GM19438 (cell line): ENCODE measurements around the gene CARS2.
"Not testable (repeated sequence)": the region's sequence is repeated elsewhere in the genome, so short reads cannot be mapped to it uniquely, and the experiment has no call there.

Experiments used
- ATAC-seq: cut with Tn5 transposase; IDR thresholded peaks from one replicate; pipeline ENCODE4 v1.9.1; 2021; ENCODE audit warnings: low read depth; ENCODE audit not compliant: unreplicated experiment

Gene CARS2

GRCh38 chr13:110706570-110707372, 855 bp upstream of the CARS2 start:
- ATAC-seq: no peak

DNA sequence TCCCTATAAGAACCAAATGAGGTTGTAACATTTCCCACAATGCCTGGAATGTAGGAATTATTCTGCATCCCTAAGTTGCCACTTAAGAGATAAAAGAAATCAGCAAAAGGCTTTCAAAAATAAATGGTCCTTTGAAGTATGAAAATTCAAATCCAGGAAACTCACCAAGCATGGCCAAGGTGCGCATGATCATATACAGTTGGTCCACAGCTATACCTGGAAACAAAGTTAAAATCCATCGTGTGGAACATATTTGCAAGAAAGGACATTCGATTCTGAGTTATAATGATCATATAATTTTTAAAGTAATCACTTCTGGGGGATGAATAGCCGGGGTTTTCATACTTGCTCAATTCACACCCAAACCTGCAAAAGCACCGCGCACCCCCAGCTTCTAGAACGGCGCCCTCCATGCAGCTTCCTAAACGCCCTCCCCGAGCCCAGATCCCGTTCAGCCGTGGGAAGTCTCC, 525 bp downstream of the CARS2 start:
- no peak for ATAC-seq

GRCh38 chr13:110702591-110703526, 3.1 kb downstream of the CARS2 start:
- no peak for ATAC-seq

DNA sequence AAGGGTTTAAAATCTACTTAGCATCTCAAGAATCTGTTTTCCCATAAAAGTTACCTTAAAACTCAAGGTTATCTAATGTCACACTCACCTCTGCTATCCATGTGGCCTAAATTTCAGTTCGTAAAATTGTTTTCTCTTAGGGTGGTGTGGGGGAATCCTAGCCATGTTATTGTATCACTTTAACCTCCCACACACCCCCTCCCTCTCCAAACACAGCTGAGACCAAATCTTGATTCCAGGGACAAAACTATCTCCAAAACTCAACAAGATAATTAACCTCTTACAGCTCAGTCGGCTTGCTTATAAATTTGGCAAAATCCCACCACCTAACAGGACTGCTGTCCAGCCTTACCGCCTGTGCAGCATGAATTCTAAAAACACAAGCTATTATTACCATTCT, 3.8 kb downstream of the CARS2 start:
- ATAC-seq: no peak

DNA sequence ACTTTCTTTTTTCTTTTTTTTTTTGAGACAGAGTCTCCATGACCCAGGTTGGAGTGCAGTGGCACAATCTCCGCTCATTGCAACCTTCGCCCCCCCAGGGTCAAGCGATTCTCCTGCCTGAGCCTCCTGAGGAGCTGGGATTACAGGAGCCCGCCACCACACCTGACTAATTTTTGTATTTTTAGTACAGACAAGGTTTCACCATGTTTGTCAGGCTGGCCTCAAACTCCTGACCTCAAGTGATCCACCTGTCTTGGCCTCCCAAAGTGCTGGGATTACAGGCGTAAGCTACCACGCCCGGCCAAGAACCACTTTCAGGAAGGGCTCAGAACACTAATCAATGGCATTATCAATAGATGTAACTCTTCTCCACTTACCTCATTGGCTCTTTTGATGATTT, 4.9 kb downstream of the CARS2 start:
- not testable (repeated sequence) for ATAC-seq

DNA sequence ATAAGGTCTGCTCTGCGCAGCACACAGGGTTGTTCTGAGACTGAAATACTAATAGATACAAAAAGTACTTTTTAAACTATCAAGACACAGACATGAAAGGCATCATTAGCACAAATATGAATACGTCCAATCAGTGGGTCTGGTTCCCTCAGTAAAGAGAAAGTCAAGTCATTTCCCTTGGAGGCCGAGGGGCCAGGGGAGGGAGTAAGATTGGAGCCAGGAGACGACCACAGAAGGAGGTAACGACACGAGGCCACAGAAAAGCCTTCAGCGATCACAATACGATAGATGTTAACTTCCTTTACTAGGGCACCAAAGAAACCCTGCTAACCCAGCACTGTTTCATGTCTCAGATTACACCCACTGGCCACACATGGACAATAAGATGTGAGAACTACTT, 5.3 kb downstream of the CARS2 start:
- no peak for ATAC-seq

DNA sequence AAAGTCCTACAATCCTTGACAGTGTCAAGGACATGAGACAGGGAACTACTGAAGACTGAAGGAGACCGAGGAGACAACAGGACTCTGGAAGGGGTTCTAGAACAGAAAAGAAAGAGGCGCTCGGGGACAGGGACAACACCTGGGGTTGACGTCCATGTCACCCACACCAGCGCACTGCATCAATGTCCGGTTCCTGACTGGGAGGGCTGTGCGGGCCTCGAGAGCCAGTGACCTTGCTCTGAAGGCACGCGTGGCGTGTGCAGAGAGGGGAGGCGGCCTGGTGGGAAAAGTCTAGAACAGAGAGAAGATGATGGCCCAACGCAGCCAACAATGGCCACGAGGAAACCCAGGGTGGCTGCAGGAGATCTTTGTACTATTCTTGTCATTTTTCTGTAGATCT, 5.7 kb downstream of the CARS2 start:
- no peak for ATAC-seq

- no peak for ATAC-seq
Observed at GRCh38 chr13:110699148-110700145, 6.5 kb downstream of the CARS2 start.

DNA sequence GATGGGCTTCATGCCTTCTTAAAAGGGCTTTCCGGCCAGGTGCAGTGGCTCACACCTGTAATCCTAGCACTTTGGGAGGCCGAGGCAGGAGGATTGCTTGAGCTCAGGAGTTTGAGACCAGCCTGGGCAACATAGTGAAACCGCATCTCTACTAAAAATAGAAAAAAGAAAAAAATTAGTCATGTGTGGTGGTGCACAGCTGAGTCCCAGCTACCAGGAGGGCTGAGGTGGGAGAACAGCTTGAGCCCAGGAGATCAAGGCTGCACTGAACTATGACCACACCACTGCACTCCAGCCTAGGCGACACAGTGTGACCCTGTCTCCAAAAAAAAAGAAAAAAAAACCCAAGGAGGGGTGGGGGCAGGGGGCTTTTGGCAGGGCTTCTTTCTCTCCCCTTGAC, 7.2 kb downstream of the CARS2 start:
- ATAC-seq: peak; percentile 74

DNA sequence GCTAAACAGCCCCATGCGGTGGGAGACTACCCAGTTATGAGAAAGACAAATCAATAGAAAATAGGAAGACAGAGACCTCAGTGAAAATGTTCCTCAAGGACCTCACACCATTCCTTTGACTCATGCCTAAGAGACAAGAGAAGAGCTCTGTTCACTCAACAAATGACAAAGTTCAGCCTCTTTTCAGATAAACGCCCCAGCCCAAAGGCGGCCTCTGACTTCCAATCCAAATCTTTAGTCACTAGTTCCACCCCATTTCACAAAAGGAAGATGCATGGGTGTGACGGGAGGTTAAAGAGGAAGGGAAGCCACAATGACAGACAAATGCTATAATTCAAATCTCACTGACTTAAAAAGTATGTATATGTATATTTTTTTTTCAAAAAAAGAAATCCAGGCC, 8.1 kb downstream of the CARS2 start:
- no peak for ATAC-seq

DNA sequence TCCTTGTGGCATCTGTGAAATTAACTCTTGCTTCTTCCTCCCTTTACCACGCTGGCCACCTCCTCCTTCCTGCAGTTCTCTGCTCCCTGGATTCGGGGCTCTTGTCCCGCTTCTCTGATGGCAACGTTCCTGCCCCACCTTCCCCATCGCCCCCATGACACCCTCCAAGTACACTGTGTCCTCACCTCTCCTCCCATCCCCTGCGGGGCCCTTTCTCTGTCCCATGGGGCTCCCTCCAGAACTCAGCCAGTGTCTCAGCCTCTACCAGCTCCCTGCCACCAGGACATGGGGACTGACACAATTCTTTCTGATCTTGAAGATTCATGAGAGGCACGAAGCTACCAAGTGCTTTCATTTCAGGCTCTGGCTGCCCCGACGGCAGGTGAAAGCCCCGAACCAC, 9.1 kb downstream of the CARS2 start:
- ATAC-seq: no peak

- ATAC-seq: not testable (repeated sequence)
Observed at GRCh38 chr13:110695774-110696173, 10.1 kb downstream of the CARS2 start.

DNA sequence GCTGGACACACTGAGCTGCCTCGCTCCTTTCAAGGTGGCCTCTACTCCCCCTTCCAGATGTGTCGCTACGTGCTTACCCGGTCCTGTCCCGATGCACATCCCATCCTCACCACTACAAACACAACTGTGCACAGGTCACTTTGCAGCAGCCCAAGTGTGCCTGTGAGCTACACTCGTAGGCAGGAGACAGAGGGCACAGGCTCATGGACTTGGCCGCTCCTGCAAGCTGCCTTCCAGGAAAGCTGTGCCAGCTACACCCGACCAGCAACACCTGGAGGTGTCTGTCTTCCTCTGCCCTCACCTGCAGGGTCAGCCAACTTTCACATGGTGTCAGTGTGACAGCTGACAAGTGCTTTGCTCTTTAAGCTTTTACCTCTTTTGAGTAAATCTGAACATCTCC, 15.4 kb downstream of the CARS2 start:
- no peak for ATAC-seq

- no peak for ATAC-seq
Observed at GRCh38 chr13:110689711-110690110, 16.2 kb downstream of the CARS2 start.

- ATAC-seq: no peak
Observed at GRCh38 chr13:110689041-110689440, 16.9 kb downstream of the CARS2 start.

DNA sequence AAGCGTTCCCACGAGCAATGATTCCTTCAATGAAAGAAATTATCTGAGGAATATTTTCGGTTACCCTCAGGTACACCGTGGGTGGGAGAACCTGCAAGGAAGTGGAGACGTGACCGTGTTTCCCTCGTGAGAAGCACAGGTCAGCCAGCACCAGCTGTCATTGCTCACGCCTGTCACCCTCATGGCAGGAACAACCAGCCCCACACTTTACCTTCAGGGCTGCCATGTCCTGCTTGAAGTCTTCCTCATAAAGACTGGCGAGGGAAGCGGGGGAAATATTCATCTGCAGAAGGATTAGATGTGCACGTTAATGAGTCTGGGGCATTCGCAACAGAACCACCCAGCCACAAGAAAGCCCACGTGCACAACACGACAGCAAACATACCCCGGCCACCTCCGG, 18.2 kb downstream of the CARS2 start:
- ATAC-seq: no peak

- no peak for ATAC-seq
Observed at GRCh38 chr13:110685305-110686020, 20.5 kb downstream of the CARS2 start.

- ATAC-seq: no peak
Observed at GRCh38 chr13:110684388-110685056, 21.4 kb downstream of the CARS2 start.

GRCh38 chr13:110683921-110684320, 22.0 kb downstream of the CARS2 start:
- no peak for ATAC-seq
